Activated CD8-positive, alpha-beta memory T cell treated with anti-CD3 and anti-CD28 coated beads, Interleukin-2, amount 50 U/mL, for 24 hours (primary cell): ENCODE data around the gene HAAO.
"Not testable (repeated sequence)": the region's sequence is repeated elsewhere in the genome, so short reads cannot be mapped to it uniquely, and the experiment has no call there.

Experiments used
- DNase-seq: peaks from one replicate; pipeline ENCODE4 v3.0.0-alpha.2; 2020; ENCODE audit errors: extremely low read depth

HAAO gene

DNA sequence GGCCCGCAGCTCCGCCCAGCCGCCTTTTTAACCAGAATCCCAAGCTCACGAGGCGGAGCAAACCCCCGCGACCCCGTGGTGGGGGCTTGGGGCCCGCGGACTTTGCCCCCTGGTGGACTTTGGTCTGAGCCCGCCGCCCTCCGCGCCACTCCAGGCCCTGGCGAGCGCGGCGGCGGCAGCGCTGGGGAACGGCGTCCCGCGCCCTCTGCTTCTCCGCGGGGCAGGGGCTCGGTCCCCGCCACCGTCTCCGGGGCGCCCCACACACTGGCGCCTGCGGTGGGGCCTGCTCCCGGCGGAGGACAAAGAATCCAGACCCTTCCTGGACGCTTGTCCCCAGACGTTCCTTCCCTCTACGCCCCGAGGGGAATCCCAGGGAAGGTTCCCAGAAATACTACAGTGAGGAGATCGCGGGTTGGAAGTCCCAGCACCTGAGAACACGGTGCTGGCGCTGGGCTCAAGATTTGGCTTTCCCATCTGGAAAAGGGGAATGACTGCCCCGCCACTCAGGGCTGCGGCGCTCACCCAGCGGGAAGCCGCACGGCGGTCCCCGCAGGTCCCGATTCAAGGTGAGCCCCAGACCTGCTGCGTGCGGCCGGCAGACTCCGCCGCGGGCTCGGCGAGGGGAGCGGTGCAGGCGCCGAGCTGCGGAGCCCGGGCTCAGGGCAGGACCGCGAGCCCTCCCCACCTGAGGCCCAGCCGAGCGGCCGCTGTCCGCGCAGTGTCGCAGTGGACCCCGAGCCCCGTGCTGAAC lies at the start of gene HAAO:
Gene HAAO (minus strand): TSS at position 1 of the 751 bp plus-strand sequence. CDS start 47 bp downstream, outside the sequence.
- DNase-seq, result no peak

DNA sequence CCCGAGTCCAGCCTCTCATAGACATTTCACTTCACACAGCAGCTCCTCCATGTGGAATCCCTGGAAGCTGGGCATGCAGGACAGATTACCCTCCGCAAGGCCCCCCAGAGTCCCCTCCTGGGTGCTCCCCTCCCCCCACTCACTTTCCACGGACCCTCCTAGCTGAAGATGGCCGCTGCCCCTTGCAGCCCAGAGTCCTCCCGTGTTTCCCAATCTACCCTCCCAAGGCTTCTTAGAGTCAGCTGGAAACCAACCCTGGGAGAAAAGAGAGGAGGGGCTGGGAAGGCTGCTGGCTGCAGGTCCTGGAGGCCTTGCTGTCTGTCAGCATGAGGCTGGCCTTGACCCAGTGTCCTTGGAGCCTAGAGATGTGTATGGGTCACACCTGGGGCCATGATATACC lies 49.0 kb upstream of the HAAO start:
- no peak for DNase-seq

DNA sequence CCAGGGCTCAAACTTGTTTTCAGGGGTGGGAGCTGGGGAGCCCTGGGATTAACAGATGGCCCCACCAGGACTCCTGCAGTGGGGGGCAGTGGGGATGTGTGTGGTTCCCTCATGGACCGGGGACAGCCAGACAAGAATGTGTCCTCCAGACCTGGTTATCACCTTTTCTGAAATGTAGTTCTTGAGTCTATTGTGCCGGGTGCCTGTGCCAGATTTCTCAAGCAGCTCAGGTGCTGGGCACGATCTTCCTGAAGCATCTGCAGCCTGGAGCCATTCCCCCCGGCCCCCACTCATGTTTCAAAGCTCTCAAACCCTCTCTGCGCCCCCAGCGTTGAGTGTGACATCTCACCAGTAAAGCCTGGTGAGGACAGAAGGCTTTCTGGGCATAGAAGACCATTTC lies 48.4 kb upstream of the HAAO start:
- no peak for DNase-seq

DNA sequence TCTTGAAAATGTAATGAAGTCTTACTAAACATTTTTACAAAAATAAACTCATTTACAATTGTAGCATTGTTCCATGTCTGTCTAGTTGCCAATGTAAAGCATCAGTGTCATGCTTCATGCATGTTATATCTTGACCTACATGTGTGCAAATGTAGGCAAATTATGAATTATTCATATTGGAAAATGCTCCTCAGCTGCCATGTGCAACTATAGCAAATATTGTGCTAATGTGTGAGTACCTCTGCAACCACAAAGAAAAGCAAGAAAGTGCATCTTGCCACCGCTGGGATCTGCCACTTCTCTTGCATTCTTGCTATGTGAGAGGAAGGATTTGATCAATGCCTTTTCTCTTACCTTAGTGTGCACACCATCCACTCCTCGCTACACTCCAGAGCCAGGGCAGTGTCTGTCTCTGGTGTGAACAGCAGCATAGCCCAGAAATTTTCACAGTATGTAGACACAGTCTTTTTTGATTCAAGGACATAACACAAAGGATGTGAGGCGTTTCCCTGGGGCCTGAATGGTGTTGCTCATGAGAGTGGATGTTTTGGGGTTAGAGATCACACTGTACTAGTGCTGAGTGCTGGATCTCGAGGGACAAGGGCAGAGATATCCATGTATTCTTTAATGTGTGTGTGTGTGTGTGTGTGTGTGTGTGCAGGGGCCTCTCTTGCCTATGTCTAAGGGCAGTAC lies 47.6 kb upstream of the HAAO start:
- DNase-seq, result no peak

DNA sequence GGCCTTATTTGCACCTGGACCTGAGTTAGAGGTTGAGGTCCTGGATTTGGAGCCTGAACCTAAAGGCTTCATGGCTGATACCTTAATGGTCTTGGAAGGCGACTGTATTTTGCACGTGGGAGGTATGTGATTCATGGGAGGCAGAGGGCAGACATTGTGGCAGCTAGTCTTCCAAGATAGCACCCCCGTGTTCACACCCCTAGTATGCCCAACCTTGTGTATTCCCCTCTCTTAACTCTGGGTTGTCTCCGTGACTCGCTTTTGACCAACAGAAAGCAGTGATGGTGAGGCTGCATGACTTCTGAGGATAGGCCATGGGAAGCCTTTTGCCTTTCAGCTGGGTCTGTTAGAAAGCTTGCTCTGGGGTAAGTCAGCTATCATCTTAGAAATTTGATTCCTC lies 45.8 kb upstream of the HAAO start:
- DNase-seq, result no peak

DNA sequence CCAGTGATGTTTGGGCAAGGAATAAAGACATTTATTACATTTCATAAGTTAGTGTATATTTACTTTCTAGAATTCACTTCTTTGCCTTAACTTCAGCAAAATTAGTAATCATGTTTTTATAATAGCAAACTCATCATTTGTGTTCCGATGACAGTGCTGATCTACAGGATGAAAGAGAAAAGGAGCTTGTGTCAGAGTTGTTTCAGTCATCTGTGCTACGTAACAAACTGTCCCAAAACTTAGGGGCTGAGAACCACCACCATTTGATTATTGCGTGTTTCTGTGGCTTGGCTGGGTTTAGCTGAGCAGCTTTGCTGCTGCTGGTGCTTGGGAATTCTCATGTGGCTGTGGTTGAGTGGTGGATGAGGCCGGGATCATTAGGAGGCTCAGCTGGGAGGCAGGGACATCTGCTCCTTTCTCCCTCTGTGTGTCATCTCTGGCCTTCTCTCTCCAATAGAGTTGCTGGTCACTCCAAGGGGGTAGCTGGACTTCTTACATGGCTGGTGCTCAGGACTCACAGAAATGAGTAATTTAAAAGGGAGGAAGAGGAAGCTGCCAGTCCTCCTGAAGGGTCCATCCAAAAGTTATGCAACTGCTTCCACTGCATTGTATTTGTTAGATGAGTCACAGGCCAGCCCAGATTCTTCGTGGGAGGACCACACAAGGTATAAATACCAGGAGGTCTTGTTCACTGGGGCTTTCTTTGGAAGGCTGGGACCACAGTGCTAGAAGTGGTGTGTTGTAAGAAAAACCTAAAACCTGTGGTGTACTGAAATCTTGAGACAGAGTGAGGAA lies 43.4 kb upstream of the HAAO start:
- no peak for DNase-seq

DNA sequence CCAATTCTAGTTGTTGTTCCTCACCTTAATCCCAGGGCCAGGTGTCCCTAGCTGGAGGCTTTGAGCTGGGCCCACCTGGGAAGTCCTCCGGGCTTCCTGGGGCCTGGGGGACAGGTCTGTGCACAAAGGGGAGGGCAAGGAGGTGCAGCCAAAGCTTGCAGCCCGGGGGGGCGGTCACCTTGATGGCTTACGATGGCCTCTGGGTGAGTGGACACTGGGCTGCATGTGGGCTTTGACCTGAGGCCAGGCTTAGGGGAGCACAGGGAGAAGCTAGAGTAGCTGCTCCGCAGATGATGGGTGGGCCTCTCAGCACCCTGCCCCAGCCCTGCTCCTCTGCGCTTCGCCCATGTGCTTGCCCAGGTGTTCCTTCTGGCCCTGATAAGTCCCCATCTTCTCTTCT lies 41.8 kb upstream of the HAAO start:
- no peak for DNase-seq

DNA sequence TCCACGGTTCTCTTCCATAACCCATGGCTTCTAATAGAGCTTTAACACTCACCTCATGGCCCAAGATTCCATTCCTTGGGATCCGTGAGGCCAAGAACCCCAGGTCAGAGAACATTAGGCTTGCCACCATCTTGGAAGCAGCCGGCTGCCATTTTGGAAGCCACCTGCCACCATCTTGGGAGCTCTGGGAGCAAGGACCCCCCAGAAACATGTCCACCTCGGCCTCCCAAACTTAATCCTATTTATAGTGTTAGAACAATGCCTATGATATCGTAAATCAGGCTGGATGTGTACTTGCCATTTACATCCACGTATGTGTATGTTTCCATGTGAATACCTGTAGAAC lies 39.9 kb upstream of the HAAO start:
- DNase-seq, result no peak

DNA sequence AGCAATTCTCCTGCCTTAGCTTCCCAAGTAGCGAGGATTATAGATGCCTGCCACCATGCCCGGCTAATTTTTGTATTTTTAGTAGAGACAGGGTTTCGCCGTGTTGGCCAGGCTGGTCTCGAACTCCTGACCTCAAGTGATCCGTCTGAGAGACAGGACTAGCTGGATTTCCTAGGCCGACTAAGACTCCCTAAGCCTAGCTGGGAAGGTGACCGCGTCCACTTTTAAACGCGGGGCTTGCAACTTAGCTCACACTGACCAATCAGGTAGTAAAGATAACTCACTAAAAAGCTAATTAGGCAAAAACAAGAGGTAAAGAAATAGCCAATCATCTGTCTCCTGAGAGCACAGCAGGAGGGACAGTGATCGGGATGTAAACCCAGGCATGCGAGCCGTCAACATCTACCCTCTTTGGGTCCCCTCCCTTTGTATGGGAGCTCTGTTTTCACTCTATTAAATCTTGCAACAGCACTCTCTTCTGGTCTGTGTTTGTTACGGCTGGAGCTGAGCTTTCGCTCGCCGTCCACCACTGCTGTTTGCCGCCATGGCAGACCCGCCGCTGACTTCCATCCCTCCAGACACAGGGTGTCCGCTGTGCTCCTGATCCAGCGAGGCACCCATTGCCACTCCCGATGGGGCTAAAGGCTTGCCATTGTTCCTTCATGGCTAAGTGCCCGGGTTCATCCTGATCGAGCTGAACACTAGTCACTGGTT lies 39.3 kb upstream of the HAAO start:
- DNase-seq, result not testable (repeated sequence)

DNA sequence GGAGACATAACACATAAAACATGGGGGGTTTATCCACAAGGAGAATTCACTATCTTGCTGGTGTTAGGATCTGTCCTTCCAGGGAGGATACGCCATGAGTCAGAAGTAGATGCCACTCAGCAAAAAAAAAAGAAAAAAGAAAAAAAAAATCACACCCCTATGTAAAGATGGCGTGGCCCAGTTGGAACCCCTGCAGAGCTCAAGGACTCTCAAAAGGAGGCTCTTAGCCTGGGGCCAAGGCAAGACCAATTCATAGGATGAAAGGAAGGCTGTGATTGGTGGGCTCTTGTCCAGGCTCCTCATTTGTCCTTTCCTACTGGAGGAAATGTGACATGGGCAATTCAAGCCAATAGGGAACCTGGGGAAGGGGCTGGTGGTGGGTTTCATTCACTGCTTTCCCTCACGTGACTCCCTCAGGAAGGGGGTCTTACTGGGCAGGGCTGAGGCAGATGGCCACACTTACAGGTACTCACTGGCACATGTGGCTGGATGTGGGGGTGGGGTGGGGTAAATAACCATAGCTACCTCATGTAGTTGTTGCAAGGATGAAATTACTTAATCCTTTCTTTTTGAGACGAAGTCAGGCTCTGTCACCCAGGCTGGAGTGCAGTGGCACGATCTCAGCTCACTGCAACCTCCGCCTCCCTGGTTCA lies 38.7 kb upstream of the HAAO start:
- no peak for DNase-seq

DNA sequence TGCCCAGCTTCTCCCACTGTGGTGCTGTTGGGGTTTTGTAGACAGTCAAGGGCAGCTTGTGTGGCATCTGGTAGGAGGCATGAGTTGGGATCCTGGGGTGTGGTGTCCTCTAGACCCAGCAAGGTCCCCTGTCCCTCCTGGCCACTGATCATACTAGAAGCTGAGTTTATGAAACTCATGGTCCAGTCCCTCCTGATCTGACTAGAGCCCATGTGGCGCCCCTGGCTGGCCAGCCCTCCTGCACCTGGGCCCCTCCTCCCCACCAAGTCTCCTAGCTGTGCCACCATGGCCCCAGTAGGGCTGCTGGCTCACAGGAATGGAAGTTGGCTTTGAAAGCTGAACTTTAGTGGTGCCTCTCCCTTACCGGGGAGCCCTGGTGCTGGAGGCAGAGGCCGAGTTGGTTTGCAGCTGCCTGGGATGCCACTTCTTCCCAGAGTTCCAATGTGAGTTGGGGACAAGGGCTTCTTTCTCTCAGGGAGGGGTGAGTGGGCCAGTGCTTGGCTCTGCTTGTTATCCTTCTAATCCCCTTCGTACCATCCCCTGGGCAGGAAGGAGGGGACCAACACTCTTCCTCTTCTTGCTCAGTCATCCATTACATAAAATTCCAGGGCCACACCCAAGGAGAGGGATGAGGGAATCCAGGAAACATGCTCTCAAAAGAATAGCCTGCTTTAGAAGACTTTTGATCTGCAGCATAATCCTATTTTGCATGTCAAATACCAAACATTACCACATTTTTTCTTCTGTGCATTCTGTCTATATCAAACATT lies 37.5 kb upstream of the HAAO start:
- no peak for DNase-seq

DNA sequence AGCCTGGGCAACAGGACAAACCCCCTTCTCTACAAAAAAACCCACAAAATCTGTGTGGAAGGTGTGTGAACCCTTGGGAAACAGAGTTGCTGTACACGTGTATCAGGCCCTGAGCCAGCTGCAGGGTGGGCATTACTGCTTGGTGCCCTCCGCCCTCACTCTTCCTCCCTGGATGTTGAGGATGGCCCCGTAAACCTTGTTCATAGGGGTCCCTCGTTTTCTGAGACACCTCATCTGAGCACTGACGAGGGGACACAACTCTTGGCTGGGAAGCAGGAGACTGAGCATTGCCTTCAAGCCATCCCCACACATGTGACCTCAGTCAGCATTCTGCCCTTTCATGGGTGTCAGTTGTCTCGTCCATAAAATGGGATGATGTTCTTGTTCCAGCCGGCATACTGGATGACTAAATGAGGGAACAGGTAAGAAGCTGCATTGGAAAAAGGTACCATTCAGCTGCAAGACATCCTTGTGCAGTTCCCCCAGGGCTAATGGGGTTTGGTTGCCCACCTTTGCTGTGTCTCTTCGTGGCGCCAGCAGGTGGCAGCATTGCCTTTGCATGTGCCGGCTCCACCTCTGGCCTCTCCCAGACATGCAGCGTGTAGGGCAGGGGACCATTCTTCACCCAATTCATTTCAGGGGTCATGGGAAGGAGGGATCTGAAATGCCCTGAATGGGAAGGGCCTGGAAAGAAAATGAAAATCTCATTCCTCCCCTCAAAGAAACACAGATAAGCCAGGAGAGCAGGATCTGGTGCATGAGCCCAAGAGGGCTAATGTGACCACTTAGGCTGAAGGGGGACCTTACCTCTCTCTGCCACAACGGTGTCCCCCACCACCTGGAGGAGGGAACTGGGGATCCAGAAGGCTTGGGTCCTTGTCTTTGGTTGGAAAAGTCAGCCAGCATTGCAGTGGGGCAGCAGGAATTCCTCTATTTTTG lies 36.4 kb upstream of the HAAO start:
- no peak for DNase-seq

DNA sequence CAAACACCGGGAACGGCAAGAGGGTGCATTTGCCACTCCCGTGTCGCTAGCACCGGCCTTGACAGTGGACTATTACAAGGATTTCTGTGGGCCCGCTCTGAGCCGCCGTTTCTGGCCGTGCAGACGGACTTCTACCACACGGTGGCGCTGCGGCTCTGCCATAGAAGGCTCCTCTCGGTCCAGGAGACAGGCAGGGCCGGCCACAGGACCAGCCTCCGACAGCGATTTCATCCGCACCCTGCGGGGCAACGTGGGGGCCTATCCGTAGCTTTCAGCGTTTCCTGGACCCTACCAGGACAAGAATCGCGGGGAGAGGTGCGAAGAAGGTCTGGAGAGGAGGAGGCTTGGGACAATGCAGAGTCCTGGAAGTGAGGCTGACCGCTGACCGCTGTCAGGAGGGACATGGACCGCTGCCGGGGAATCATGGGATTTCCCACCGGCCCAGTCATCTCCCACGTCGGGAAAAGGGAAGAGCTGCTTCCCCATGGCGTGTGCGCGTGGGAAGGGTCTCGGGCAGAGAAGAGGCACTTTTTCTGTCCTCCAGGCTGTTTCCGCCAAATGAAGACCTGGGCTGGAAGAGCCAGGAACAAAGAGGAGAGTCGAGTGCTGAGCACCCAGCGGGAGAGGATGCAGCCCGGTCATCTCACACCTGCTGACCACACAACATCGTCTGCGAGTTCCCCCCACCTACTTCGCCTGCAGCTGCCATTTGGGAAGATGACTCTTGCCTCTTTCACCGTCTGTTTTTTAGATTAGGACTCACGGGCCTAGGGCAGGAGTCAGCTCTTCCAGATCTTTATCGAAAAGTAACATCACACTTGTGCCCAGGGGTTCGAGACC lies 35.5 kb upstream of the HAAO start:
- no peak for DNase-seq

DNA sequence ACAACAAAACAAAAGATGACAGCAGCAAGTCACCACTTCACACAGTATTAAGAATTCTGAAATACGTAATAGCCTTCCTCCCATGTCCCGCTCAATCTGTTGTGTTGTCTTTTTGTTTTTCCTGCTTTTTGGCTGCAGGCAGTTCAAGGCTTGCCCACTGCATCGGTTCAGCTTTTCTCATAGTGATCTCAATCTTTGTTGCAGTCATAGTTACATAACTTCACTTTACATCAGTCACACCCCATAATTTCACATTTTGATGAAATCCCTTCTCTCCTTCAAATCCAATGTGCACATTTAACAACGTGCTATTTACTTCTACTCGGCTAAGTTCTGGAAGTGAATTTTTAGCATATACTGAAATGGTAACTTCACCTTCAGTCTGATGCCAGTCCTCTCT lies 33.8 kb upstream of the HAAO start:
- no peak for DNase-seq

DNA sequence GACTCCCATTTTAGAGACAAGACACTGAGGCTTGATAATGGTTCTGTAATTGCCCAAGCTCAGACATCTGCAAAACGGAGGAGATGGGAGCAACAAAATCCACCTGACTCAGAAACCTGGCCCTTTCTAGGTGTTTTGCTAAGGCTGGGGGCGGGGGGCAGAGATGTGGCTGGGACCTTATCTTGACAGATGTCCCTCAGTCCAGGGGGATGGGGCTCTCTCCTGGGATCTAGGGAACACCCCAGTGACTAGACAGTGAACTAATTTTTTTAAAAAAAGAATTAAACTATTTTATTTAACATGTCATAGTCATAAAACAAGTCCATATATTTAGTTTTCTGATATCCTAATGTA lies 32.0 kb upstream of the HAAO start:
- DNase-seq, result no peak

DNA sequence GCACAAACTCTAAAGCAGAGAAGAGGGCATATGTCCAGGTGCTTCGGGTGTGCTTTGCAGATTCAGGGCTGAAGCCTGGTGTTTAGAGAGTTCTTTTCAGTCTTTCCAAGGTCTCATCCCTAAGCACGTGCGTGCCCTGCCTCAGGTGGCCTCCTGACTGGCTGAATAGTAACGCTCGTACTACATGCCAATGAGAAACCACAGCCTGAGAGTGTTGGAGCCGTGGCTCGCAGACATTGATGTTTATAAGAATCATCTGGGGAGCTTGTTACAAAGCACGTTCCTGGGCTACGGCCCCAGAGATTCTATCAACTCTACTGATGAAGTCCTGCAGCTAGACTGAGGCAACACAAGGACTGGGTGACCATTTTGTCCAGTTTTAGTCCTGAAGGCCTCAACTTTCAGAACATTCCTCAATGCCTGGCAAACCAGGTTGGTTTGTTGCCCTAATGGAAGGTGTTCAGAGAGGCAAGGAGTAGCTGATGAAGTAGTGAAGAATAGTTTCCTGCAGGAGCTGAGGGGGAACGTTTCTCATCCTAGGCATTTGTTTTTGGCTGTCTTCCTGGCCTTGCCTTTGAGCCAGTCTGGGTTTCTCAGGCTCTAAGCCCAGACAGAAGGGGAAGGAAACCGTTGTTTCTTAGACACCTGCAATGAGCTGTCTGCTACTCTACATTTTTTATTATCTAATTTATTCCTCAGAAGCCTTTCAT lies 31.5 kb upstream of the HAAO start:
- no peak for DNase-seq

DNA sequence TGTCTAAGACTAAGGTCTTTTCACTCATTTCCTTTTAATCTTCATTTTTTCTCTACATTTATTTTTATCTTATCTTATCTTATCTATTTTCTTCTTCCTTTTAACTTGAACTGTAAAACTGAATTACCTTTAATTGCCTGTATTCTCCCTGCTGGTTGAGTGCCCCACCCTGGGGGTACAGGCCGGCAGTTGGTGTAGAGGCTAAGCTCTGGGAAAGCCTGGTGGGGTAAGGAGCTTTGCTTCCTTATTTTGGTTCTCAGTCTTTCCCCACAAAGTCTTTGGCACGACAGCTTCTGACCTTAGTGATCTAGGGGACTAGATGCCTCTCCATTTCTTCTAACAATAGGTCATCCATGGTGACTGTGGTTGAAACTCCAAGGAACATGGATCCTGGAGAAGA lies 26.8 kb upstream of the HAAO start:
- DNase-seq, result no peak

DNA sequence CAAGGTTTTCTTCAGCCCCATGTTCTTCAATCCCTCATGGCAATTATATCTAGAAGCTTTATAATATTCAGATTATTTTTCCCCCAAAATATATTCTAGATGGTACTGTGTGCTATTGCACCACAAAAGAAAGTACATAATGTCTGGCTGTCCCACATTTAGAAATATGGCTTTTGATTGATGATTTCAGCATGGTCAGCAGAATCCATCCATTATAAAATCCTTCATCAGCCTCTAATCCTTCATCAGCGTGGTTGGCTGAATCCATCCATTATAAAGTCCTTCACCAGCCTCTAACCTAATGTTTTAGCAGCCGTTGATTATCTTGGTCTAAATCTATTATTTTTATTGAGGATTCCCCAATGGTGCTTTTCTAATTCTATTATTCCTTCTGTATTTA lies 23.3 kb upstream of the HAAO start:
- DNase-seq, result no peak
